ENCODE measurements around the gene RAMACL.
"Not testable (repeated sequence)": the region's sequence is repeated elsewhere in the genome, so short reads cannot be mapped to it uniquely, and the experiment has no call there.

The RAMACL gene

GRCh38 chr6:166595061-166595780, 8.7 kb upstream of the RAMACL start:
- no peak for DNase-seq

GRCh38 chr6:166592821-166593220, 6.3 kb upstream of the RAMACL start:
- DNase-seq, result no peak

- DNase-seq, result no peak
Measured at GRCh38 chr6:166591961-166592520, 5.6 kb upstream of the RAMACL start.

- DNase-seq, result no peak
Measured at GRCh38 chr6:166591026-166591425, 4.5 kb upstream of the RAMACL start.

- DNase-seq, result no peak
Measured at GRCh38 chr6:166589786-166590574, 3.5 kb upstream of the RAMACL start.

- no peak for DNase-seq
Measured at GRCh38 chr6:166589337-166589731, 2.9 kb upstream of the RAMACL start.

DNA sequence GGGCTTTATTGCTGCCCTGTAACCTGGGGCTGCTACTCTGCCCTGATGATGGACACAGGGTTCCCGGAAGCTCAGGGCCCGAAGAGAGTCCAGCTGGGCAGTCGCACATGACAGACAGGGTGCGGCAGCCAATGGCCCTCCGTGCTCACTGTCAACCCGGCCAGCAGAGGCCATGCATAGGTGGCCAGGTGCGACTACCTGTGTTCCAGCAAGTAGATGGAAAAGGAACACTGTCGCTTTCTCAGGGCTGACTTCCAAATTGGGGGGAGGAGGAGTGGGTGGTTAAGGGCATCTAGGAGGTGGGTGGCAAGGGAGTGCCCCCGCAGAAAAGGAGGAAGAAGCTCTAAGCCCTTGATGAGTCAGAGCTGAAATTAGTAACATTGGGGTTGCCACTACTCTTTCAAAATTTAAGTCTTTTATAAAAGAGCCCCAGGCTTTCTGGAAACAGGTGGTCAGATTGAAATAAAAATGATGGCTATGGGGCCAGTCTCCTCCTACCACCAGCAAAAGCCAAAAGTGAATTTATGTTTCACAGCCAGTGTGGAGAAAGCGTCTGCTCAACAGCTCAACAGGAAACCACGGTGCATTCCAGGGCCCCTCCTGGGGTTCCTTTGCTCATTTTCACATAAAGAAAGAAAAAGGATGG, 2.3 kb upstream of the RAMACL start:
- DNase-seq, result no peak

GRCh38 chr6:166587631-166588413, 1.3 kb upstream of the RAMACL start:
- no peak for DNase-seq

- DNase-seq, result no peak
Measured at GRCh38 chr6:166584853-166585429, 1.5 kb downstream of the RAMACL start.

DNA sequence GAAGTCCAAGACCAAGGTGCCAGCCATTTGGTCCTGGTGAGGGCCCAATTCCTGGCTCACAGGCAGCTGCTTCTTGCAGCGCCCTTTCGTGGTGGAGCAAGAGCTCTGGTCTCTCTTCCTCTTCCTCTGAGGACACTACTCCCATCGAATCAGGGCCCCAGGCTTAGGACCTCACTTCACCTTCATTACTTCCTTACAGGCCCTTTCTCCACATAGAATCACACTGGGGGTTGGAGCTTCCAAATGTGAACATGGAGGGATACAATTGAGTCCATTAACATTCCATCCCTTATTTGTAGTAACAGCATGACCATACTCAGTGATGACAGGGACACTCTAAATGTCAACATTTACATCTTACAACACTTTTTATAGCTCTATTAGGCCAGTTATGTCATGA, 2.3 kb downstream of the RAMACL start:
- DNase-seq, result no peak

DNA sequence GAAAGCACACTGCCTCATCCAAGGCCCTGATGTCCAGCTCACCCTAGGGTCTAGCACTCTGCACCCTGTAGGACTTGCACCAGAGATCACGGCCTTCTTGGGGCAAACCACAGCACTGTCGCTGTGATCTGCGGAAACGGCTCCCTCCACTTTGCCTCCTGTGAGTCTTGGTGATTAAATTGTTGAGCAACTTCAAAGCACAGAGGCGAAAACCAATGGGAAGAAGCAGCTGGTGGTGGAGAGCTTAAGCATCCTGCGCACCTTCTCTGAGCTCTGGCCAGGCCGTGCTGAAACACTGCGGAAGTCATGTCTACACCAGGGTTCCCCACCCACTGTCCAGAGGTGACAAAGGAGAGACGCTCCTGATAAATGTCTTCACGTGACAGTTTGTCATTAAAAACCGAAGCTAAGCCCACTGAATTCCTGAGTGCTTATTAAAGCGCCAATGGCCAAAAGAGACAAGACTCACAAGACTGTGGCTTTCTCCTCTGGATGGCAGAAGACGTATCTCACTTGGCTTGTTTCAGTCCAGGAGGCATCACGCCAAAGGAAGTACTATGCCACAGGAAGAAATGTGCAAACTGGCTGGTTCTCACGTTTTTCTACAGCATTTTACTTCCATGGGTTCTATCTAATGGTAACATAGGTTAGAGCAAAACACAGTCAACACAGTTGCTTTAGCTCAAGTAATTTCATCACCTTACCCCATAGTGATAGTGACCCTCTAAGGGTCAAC, 3.1 kb downstream of the RAMACL start:
- DNase-seq, result no peak

- DNase-seq, result no peak
Measured at GRCh38 chr6:166582258-166582657, 4.2 kb downstream of the RAMACL start.

DNA sequence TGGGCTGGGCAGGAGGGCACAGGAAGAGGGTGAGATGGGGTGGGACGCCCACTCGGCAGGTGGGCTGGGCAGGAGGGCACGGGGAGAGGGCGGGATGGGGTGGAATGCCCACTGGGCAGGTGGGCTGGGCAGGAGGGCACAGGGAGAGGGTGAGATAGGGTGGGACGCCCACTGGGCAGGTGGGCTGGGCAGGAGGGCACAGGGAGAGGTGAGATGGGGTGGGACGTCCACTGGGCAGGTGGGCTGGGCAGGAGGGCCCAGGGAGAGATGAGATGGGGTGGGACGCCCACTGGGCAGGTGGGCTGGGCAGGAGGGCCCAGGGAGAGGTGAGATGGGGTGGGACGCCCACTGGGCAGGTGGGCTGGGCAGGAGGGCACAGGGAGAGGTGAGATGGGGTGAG, 4.7 kb downstream of the RAMACL start:
- DNase-seq, result not testable (repeated sequence)

DNA sequence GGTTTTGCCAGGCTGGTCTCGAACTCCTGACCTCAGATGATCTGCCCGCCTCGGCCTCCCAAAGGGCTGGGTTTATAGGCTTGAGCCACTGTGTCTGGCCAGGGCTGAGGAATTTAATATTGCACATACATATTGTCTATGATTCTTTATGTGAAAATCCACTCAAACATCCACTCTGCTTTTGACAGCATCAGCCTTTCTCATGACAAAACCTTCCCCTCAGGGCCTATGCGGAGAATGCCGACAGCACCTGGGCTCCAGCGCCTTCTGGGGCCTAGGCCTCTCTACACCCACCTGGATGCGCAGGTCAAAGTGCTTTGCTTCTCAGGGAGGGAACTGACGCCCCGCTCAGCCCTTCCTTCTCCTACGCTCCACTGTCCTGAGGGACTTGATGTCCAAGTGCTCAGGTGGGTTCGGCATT, 5.4 kb downstream of the RAMACL start:
- no peak for DNase-seq

GRCh38 chr6:166580076-166581050, 6.1 kb downstream of the RAMACL start:
- no peak for DNase-seq

DNA sequence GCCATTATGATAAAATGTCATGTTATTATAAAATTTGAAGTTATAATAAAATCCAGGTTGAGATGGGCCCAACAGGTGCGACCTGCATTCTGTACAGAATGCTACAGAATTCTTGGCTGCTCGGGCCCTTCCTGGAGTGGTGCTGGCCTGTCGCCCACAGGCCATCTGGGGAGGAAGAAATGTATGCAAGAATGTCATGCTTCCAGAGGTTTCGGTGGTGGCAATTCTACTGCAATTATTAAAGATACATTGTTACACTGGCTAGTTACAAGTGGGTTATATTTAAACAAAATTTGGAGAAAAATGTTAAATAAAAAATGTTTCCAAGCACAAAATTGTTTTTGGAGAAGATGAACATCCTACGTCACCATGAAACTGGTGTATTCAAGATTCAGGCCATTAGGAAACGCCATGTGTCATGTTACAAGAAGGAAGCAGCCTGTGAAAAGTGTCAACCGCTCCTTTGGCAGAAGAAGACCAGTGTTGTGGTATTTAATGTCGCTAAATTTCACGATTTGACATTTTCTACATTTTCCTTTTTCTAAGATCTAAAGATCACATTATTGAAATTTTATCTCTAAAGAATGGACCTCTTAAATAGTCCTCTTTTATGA, 7.1 kb downstream of the RAMACL start:
- no peak for DNase-seq

DNA sequence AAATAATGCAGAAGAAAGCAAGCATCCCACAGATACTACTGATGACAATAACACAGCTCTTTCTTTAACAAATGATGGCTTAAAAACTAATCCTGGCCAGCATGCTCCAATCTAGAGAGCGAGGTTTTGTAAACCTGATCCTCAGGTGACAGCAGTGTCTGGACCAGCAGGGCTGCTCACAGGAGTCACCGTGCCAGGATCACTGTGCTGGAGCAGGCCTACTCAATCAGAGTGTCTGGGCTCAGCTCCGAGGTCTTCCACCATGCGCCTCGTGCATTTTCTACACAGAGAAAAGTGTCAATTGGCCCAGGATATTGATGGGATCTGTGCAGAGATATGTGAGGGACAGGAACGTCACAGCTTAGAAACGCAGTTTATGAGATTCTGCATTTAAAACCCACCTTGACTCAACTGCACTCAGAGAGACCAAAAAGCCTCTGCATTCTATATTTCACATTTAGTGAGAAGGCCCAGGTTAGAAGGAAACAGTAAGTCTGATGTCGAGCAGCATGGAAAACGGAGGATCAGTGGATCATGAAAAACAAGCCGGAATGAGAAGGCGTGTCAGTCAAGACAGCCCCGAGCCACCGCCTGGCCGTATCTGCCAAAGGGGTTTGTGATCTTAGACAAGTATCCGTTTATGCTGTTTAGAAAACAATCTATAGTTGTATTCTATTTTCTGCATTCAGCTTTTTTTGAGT, 7.8 kb downstream of the RAMACL start:
- no peak for DNase-seq

DNA sequence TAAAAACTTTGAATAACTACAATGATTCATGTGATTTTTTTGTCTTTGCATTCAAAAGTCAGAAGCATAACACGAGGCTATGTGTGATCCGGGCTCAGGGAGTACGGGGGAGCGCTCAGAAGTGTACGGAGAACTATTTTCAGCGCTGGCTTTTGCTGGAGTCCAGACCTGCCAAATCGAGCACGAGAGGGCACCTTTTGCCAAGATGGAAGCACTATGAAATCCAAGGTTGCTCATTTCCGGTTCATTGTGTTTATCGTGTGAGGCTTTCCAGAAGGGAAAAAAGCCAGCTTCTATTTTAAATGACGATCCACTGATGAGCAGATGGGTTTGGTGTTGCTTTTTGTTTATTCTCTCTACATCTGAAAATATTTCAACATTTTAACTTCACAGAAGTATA, 11.3 kb downstream of the RAMACL start:
- no peak for DNase-seq

- DNase-seq, result no peak
Measured at GRCh38 chr6:166573511-166574216, 12.8 kb downstream of the RAMACL start.

All from DMS79 treated with DMSO at 0.1 percent for 48 hours (cell line).